HG03108 (cell line): ENCODE data around the gene TMEM248.
"Not testable (repeated sequence)": the region's sequence is repeated elsewhere in the genome, so short reads cannot be mapped to it uniquely, and the experiment has no call there.

ENCODE experiments used
- ATAC-seq: cut with Tn5 transposase; IDR thresholded peaks from one replicate; pipeline ENCODE4 v1.9.1; 2021; ENCODE audit warnings: moderate library complexity; ENCODE audit not compliant: unreplicated experiment

Gene TMEM248

GRCh38 chr7:66920769-66921395 lies at the start of gene TMEM248:
TMEM248 (plus strand) TSS chr7:66921225; CDS start chr7:66941866, 20,641 bp downstream.
- ATAC-seq, result peak; percentile 86

- ATAC-seq, result no peak
These were observed 47.5 kb upstream of the TMEM248 start for GRCh38 chr7:66873476-66873875.

GRCh38 chr7:66877577-66878300 lies 43.3 kb upstream of the TMEM248 start:
- ATAC-seq, result peak; percentile 86

GRCh38 chr7:66878301-66878685 lies 42.7 kb upstream of the TMEM248 start:
- ATAC-seq, result not testable (repeated sequence)

DNA sequence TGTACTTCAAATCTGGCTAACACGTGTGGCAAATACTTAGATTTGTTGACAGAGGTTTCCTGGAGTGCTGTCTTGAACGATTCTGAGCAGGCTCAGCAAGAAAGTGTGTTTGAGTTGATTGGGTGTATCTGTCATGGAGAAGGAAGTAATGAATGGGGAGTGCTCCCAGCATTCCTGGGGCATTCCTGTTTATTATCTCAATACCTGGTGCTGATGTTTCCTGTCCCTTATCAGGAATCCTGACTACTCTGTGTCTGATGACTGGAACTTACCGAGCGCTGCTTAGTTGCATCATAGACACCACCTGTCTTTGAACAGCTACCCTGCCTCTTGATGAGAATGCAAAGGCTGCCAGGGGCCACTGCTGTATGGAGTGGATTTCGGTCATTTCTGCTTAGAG lies 41.0 kb upstream of the TMEM248 start:
- ATAC-seq, result no peak

GRCh38 chr7:66880577-66880976 lies 40.4 kb upstream of the TMEM248 start:
- ATAC-seq, result not testable (repeated sequence)

DNA sequence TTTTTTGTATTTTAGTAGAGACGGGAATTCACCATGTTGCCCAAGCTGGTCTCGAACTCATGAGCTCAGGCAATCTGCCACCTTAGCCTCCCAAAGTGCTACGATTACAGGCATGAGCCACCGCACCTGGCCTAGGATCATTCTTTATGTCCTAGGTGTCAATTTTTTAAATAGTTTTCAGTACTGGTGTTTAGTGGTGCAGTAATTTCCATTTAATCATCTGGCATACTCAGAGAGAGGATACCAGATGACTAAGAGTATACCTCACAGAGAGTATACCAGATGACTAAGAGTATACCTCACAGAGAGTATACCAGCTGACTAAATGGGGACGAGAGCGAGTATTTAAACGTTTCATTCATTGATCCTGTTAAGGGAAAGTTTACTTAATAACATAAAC lies 37.3 kb upstream of the TMEM248 start:
- ATAC-seq, result no peak

- ATAC-seq, result not testable (repeated sequence)
These were observed 36.5 kb upstream of the TMEM248 start for GRCh38 chr7:66884556-66884955.

GRCh38 chr7:66886152-66886551 lies 34.9 kb upstream of the TMEM248 start:
- ATAC-seq, result peak; percentile 63

- not testable (repeated sequence) for ATAC-seq
These were observed 32.8 kb upstream of the TMEM248 start for GRCh38 chr7:66888223-66888622.

DNA sequence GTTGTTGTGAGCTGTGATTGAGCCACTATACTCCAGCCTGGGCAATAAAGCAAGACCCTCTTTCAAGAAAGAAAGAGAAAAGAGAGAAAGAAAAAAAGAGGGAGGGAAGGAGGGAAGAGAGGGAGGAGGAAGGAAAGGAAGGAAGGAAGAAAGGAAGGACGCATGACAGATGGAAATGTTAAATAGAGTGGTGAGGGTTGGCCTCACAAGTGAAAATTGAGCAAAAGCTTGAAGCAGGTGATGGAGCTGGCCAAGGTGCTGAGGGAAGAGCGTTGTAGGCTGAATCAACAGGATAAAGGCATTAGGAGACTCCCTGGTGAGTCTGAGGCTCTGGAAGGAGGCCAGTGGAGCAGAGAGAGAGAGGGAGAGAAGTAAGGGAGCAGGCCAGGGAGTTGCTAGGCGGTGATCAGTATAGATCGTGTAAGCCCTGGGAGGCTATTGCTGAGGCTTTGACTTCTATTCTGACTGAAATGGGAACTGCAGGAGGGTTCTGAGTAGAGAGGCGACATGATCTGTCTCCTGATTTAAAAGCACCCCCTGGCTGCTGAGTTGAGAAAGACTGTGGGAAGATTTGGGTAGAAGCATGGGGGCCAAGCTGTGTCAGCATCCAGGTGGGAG lies 26.5 kb upstream of the TMEM248 start:
- ATAC-seq, result no peak

- ATAC-seq, result no peak
These were observed 24.6 kb upstream of the TMEM248 start for GRCh38 chr7:66896441-66896840.

- no peak for ATAC-seq
These were observed 21.3 kb upstream of the TMEM248 start for GRCh38 chr7:66899552-66900280.

DNA sequence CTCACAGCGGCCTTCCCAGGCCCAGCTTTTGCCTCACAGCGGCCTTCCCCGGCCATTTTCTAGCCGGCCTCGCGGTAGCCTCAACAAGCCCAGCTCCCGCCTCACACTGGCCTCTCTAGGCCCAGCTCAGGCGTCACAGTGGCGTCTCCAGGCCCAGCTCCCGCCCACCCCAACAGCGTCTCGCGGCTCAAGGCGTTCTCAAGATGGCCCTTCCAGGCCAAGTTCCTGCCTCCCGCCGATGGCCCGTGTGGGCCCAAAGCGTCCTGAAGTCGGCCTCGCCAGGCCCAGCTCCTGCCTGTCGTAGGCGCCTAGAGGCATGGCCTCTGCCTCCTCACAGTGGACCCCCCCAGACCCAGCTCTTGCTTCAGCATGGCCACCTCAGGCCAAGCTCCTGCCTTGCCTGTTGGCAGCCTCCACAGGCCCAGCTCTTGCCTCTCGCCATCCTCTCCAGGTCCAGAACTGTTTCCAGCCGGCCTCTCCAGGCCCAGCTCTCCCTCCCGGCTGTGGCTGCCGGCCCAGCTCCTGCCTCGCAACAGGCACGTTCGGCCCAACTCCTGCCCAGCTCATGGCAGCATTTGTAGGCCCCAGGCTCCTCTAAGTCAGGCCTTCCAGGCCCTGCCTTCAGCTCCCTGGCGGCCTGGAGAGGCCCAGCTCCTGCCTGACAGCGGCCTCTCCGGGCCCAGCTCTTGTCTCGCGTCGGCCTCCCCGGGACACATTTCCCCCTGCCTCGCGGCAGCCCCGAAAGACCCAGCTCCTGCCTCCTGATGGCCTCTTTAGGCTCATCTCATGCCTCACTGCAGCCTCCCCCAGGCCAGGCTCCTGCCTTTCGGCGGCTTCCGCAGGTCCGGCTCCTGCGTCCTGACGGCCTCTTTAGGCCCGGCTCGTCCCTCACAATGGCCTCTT lies 18.8 kb upstream of the TMEM248 start:
- ATAC-seq, result no peak

GRCh38 chr7:66902844-66903180 lies 18.2 kb upstream of the TMEM248 start:
- no peak for ATAC-seq

GRCh38 chr7:66903360-66904062 lies 17.5 kb upstream of the TMEM248 start:
- ATAC-seq, result no peak

DNA sequence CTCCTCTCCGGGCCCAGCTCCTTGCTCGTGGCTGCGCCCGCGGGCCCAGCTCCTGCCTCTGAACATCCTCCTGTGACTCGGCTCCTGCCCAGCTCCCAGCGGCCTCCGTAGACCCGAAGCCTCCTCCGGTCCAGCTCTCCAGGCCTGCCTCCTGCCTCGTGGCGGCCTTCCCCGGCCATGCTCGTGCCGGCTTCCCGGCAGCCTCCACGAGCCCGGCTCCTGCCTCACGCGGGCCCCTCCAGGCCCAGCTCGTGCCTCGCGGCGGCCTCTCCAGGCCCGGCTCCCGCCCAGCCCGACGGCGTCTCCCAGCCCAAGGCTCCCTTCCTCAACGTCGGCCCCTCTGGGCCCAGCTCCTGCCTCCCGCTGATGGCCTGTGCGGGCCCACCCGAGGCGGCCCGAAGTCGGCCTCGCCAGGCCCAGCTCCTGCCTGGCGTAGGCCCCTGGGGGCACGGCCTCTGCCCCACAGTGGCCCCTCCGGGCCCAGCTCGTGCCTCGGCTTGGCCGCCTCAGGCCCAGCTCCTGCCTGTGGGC lies 16.9 kb upstream of the TMEM248 start:
- ATAC-seq, result no peak

DNA sequence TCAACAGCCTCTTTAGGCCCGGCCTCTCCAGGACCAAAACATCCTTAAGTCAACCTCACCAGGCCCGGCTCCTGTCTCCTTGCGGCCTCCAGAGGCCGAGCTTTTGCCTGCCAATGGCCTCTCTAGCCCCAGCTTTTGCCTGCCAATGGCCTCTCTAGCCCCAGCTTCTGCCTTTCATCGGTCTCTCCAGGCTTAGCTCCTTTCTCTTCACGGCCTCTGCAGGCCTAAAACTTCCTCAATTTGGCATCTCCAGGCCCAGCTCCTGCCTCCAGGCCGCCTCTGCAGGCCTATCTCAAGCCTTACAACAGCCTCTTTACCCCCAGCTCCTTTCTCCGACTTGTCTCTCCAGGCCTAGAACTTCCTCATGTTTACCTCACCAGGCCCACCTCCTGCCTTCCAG lies 15.7 kb upstream of the TMEM248 start:
- no peak for ATAC-seq

DNA sequence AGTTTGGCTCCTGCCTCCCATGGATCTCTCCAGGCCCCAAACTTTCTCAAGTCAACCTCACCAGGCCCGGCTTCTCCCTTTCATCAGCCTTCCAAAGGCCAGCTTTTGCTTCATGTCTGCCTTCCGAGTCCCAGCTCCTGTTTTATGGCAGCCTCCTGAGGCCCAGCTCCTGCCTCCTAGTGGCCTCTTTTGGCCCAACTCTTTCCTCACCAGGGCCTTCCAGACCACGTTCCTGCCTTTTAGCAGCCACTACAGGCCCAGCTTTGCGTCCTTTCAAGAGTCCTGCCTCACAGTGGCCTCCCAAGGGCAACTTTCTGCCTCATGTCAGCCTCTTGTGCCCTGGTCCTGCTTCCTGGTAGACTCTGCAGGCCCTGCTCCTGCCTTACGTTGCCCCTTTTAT lies 15.3 kb upstream of the TMEM248 start:
- no peak for ATAC-seq

- no peak for ATAC-seq
These were observed 13.3 kb upstream of the TMEM248 start for GRCh38 chr7:66907731-66908130.
